Chondrocyte (in vitro differentiated cells): Measurements from ENCODE around the gene CSK. TPM values are rescaled to one million over a fixed set of nuclear protein-coding genes. Genes with fewer than 3 reads are reported as not detected.
A peak's percentile ranks its signal among the peaks of the same experiment; 100 is the strongest.

Experiments used
- DNase-seq: peaks from one replicate; pipeline ENCODE4 v3.0.0; 2021; ENCODE audit warnings: mixed read lengths, low spot score
- H3K27ac Mint-ChIP-seq: one replicate; pipeline ENCODE4 v1.8.0; 2021; ENCODE audit warnings: mild to moderate bottlenecking, moderate library complexity, mixed read lengths; ENCODE audit not compliant: unreplicated experiment
- H3K27me3 Mint-ChIP-seq: 2 replicates; pipeline ENCODE4 v1.8.0; 2021; ENCODE audit warnings: low read depth, mixed read lengths
- H3K36me3 Mint-ChIP-seq: 2 replicates; pipeline ENCODE4 v1.8.0; 2021; ENCODE audit warnings: low read depth, mixed read lengths
- H3K4me1 Mint-ChIP-seq: 2 replicates; pipeline ENCODE4 v1.8.0; 2021; ENCODE audit warnings: low read depth, mild to moderate bottlenecking, mixed read lengths
- H3K4me3 Mint-ChIP-seq: one replicate; pipeline ENCODE4 v1.8.0; 2021; ENCODE audit warnings: mild to moderate bottlenecking, moderate library complexity, mixed read lengths; ENCODE audit not compliant: unreplicated experiment
- H3K9me3 Mint-ChIP-seq: 2 replicates; pipeline ENCODE4 v1.8.0; 2021; ENCODE audit warnings: low read depth, mixed read lengths
- CTCF ChIP-seq: fragments of 200-600 bp; sonication (generic); IDR thresholded peaks from 2 replicates; pipeline ENCODE4 v1.5.0; 2021; ENCODE audit warnings: antibody characterized with exemption, mild to moderate bottlenecking, moderate library complexity
- total RNA-seq: library from RNA; stranded (reverse); gene quantifications from 3 replicates; pipeline ENCODE4 v1.2.1, GENCODE V29; 2021

Gene CSK
- total RNA-seq, 1 donor from 2014 or later = 39.9 TPM

- H3K27me3 Mint-ChIP-seq = peaks cover 4% of the 10 kb centered on the region
- DNase-seq = no peak
- H3K4me3 Mint-ChIP-seq = no peak overlapping the region
- no peak for TF ChIP-seq CTCF
- H3K4me1 Mint-ChIP-seq = no peaks in the 10 kb centered on the region
- H3K27ac Mint-ChIP-seq = no peak overlapping the region
- H3K9me3 Mint-ChIP-seq = no peaks in the 10 kb centered on the region
- peaks cover 3% of the 10 kb centered on the region for H3K36me3 Mint-ChIP-seq
Measured at GRCh38 chr15:74832826-74833225, 50.9 kb downstream of the CSK start.

DNA sequence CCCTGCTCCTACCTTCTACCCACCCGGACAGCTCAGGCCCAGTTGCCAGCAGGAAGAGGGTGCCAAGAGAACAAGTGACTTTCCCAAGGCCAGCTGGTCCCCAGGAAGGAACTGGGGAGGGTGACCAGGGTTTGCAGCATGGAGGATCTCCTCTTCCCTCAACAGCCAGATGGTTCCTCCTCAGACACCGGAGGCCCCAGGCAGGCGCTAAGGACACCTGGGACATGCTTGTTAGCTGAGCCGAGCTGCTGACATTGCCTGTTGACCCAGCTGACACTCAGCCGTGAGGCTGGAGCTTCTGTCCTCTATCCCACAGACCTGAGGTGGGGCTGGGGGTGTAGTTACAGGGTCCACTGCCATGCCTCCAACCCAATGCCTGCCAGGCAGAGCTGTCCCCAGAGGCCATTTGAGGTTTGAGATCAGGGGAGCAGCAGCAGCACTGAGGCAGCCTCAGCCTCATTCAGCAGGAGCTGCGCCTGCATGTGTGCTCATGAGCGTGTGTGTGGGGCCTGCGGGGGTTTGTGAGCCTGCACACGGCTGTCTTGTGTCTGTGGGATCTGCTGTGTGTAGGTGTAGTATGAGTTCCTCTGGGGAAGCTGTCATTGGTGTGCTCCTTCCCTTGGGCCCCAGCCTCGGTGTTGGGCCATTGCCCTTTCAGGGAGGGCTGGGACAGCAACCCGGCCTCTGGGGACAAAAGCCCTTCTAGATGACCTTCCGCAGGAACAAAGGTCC, 51.7 kb downstream of the CSK start:
- Mint-ChIP-seq H3K4me1 (no peaks in the 10 kb centered on the region), H3K4me3 (no peak overlapping the region), H3K27ac (no peak overlapping the region), H3K9me3 (no peaks in the 10 kb centered on the region), H3K27me3 (no peaks in the 10 kb centered on the region), H3K36me3 (peaks cover 3% of the 10 kb centered on the region)
- DNase-seq = no peak
- TF ChIP-seq CTCF = no peak

GRCh38 chr15:74835312-74835823, 53.5 kb downstream of the CSK start:
- H3K36me3 Mint-ChIP-seq = peaks cover 3% of the 10 kb centered on the region
- H3K4me1 Mint-ChIP-seq = no peaks in the 10 kb centered on the region
- H3K27ac Mint-ChIP-seq = no peak overlapping the region
- no peaks in the 10 kb centered on the region for H3K27me3 Mint-ChIP-seq
- DNase-seq = no peak
- peak; percentile 83 for TF ChIP-seq CTCF
- H3K9me3 Mint-ChIP-seq = no peaks in the 10 kb centered on the region
- no peak overlapping the region for H3K4me3 Mint-ChIP-seq

GRCh38 chr15:74836846-74837245, 55.0 kb downstream of the CSK start:
- no peaks in the 10 kb centered on the region for H3K9me3 Mint-ChIP-seq
- TF ChIP-seq CTCF = no peak
- H3K4me1 Mint-ChIP-seq = peaks cover 9% of the 10 kb centered on the region
- no peaks in the 10 kb centered on the region for H3K27me3 Mint-ChIP-seq
- no peak overlapping the region for H3K27ac Mint-ChIP-seq
- H3K4me3 Mint-ChIP-seq = no peak overlapping the region
- no peak for DNase-seq
- peaks cover 5% of the 10 kb centered on the region for H3K36me3 Mint-ChIP-seq

DNA sequence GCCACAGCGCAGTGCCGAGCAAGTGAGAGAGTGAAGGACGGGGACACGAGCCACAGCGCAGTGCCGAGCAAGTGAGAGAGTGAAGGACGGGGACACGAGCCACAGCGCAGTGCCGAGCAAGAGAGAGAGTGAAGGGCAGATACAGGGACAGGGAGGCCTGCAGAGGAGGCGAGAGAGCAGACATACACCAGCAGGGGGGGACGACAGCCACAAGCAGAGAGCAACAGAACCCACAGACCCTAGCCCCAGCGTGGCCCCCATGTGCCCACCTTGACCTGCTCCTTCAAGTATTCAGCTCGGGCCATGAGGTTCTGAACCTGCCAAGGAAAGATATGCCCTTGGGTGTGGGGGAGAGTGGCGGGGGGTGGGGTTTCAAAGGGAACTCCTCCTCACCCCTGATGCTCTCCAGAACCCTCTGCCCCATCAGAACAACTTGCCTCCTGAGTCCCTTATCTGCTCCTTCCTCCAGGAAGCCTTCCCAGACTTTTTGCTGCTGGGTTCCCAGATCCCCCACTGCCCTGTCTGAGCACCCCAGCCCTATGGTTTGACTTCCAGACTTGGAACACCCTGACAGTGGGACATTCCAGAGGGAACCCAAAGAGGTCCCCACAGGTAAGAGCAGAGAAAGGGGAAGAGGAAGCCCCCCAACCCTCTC, 55.7 kb downstream of the CSK start:
- peaks cover 15% of the 10 kb centered on the region for H3K4me1 Mint-ChIP-seq
- TF ChIP-seq CTCF = peak; percentile 35
- no peak overlapping the region for H3K27ac Mint-ChIP-seq
- H3K27me3 Mint-ChIP-seq = no peaks in the 10 kb centered on the region
- no peak for DNase-seq
- peaks cover 5% of the 10 kb centered on the region for H3K36me3 Mint-ChIP-seq
- H3K9me3 Mint-ChIP-seq = no peaks in the 10 kb centered on the region
- H3K4me3 Mint-ChIP-seq = no peak overlapping the region
